Muscle of back (tissue), 11 donors: ENCODE results near the gene PNCK. TPM values are rescaled to one million over a fixed set of nuclear protein-coding genes. Genes with fewer than 3 reads are reported as not detected.
"Not testable (repeated sequence)": the region's sequence is repeated elsewhere in the genome, so short reads cannot be mapped to it uniquely, and the experiment has no call there.

Experiments
- DNase-seq, 3 donors: peaks; one replicate each; pipeline versions ENCODE4 v3.0.0 to v3.0.0-alpha.2; 2013
- polyA plus RNA-seq, 10 donors: library from polyadenylated mRNA; unstranded; fragments of 120-200 nt; gene quantifications; one replicate each; pipeline ENCODE4 v1.2.1, GENCODE V29; 2013; ENCODE audit not compliant: insufficient read length in 10 of 10

PNCK gene
- polyA plus RNA-seq, 10 donors: 2.9 to 7.8 (median 5.1) TPM

DNA sequence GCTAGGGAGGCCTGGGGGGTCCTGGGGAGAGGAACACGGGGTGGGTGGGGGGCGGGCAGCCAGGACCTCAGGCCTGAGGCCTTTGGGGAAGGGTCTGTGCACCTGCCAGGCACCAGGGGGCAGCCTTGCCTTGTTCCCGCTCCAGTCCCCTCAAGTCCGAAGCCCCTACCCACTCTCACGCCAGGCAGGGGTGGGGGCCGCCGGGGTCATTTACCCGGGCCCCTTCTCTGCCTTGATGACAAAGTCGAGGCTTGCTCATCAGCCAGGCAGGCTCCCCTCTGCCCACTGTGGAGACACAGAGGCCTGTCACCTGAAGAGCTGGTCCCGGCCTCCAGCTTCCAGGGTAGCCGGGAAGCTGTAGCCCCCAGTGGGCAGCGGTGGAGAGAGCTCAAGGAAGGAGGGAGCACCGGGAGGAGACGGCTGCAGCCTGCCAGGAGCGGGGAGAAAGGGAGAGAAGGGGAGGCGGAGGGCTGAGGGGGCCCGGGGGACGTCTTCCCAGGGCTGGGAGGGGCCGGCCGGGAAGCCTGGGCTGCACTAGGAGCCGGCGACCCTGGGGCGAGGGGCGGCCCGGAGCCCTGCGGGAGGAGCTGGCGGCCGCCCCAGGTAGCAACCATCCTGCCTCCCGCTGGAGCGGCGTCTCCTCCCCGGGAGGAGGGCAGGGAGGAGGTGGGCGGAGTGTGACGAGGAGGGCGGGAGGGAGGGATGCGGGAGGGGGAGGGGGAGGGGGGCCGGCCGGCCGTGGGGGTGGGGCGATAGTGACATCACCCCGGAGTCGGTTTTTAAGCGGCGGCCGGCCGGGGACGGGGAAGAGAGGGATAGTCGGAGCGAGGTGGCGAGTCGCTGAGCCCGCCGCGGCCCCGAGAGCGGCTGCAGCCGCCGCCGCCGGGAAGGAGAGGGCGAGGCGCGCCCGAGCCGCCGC is 13.8 kb upstream of the PNCK start, which contains the start of gene SLC6A8:
Gene SLC6A8, plus strand, starts transcription at position 806 of the 919 bp plus-strand sequence. CDS start 649 bp downstream, outside the sequence.
- DNase-seq: peak; percentile 49 to 77 (median 64)

DNA sequence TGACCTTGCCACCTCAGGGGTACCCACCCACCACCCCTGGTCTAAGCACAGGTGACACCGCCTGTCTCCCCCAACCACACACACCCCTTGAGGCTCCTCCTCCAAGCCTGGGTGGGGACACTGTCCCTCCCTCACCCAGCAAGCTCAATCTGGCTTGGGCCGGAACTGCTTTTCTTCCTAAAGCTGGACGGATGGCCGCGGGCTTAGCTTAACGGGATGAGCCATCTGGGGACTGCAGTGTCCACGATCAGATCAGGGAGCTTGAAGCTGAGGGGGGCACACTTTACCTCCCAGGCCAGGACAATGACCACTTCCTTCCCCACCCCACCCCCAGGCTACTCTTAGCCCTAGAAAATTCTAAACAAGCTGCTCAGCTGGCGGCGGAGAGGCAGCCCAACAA is 13.1 kb upstream of the PNCK start:
- DNase-seq: no peak

DNA sequence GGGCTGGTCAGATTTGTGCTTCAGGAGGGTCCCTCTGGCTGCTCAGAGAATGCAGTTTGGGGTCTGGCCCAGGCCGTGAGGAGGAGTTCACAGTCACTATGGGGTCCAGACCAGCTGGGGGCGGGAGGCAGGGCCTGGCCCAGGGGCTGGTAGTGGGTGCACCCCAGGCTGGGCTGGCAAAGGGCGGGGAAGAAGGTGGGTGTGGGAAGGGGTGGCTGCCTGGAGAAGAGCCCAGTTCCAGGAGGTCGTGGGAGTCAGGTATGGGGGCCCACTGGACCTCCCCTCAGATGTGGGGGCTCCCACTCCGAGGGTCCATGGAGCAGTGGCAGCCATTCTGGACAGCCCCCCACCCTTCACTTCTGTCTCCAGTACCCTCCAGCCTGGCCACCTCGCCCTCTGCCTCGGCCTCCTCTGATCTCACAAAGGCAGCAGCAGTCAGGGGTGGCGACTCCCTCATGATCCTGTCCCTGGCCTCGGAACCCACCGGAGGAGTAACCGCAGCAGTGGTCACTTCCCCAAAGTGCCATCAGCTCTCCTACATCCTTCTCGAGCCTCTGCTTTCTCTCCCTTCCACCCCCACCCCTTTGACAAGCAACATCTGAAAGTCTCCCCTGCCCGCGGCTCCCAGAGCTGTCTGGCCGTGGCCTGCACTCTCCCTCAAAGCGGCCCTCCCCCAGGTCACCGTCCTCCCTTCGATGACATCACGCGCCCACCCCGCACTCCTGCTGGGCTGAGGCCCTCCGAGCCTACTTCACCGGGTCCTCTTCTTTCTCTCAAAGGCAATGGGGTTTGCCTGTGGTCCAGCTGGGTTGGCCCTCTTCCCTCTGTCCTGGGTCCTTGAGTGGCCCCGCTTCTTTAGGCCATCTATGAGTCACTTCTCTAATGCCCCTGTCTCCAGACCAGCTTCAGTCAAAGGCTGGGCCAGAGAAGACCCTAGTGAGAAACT is 12.4 kb upstream of the PNCK start:
- no peak for DNase-seq

DNA sequence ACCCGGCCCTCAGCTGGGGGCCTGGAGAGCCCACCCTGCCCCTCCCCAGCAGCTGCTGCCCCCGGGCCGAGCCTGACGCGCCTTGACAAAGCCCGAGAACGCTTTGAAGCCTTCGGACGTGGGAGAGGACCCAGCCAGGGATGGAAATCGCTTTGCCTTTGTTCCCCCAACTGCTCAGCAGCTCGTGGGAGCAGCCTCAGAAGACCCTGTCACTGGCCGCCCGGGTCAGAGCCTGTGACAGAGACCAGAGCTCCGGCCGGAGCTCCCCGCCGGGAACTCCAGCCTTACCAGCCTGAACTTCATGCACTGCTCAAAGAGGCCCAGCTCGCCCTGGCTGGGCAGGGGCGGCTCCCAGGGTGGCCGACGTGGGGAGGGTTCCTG is 11.5 kb upstream of the PNCK start:
- DNase-seq: no peak

DNA sequence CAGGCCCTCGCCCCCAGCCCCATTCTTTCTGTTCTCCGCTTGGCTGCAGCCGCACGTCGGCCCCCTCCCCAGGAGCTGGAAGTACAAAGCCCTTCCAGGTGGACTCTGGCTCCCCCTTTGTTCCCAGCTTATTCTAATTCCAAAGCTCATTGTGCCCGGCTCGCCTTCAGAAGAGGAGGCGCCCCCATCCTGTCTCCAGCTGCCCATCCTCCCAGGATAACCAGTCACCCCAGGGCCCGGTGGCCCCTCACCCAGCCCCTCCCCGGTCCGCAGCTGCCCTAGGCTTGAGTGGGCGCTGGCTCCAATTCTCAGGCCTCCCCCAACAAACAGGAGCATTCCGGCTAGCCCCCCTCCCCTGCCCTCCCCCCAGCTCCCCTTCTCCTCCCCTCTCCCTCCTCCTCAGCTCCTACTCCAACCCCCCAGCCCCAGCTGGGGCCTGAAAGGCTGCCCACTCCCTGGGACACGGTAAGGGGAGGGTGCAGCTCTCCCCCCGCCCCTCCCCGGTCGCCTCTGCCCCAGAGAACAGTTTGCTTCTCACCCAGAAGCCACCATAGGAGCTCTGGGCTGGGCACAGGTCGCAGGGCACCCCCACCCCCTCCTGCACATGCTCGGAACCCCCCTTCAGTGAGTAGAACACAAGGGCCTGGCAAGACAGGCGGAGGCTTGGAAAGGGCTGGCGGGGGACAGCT is 11.0 kb upstream of the PNCK start:
- DNase-seq: no peak

DNA sequence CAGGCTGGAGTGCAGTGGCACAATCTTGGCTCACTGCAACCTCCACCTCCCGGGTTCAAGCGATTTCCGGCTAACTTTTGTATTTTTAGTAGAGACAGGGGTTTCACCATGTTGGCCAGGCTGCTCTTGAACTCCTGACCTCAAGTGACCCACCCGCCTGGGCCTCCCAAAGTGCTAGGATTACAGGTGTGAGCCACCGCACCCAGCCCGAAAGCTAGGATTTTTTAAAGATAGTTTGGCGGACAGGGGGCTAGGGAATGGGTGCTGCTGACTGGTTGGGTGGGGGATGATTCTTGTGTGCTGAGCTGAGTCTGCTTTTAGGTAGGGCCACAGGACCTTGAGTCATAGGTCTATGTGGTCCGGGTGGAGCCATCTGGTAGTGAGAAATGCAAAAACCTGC is 9.9 kb upstream of the PNCK start:
- DNase-seq: not testable (repeated sequence)

DNA sequence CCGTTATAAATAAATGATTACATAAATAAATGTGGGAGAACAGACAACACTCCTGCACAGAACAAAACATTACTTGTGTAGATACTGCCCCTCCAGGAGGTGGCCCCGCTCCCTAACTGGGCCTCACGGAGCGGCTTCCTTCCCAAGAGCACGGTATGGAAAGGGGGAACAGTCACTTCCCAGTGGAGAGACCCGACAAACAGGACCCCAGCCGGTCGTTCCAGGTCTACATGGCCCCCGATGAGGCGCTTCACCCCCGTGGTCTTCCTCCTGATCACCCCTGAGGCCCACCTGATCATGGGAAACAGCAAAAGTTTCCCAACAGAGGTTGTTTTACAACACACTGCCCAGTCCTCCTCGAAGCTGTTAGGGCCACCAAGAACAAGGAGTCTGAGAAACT is 7.6 kb upstream of the PNCK start:
- DNase-seq: no peak

DNA sequence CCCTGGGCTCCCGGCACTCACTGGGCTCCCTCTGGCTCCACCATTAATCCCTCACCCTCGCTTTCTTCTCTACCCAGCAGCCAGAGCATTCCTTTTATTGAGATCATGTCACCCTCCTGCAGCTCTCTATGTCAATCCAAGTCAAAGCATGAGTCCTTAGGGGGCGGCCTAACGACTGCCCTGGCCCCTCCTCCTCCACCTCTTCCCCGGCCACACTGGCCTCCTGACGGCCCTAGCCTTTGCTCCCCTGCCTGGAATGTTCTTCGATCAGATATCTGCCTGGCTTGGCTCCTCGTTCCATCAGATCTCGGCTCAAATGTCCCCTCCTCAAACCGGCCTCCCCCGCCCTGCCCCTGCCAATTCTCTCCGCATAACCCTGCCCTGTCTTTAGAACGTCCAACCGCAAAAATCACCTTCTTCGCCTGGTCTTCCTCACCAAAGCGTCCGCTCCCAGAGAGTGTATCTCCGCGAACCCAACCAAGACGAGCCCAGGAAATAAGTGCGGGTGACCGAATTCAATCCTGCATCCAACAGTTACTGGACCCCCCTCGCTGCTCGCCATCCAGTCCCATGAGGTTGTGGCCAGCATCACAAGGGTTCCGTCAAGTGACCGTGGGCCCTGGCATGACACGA is 722 bp upstream of the PNCK start:
- no peak for DNase-seq

DNA sequence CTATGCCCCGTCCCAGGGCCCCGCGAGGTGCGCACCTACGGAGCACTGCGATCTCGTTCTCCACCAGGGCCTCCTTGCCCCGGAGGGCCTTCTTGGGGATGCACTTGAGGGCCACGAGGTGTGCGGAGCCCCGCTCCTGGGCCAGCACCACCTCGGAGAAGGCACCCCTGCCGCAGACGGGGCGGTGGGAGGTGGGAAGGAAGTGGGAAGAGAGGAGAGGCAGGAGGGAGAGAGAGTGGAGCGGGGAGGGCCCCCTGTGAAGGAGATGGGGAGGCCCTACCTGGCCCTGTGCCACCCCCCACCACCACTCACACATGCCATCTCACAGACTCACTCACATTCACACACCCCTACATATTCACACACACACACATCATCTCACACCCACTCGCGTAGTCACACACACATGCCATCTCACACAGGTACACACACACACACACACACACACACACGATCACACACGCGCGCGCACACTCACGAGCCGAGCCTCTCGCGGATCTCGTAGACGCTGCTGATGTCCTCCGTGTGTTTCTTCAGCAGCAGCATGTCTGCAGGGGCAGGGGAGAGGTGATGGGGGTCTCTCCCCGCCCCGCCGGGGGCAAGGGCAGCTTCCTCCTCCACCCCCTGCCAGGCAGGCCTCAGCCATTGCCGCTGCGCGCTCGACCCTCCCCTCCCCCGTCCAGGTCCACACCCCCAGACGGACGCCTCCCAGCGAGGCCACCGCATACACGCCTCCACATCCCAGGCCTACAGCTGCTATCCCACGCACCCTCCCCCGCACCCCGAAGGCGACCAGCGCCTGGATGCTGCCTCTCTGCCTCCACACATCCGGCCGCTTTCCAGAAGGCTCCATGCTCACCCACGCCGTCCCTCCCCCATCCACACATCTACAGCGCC is 834 bp downstream of the PNCK start:
- DNase-seq: no peak

DNA sequence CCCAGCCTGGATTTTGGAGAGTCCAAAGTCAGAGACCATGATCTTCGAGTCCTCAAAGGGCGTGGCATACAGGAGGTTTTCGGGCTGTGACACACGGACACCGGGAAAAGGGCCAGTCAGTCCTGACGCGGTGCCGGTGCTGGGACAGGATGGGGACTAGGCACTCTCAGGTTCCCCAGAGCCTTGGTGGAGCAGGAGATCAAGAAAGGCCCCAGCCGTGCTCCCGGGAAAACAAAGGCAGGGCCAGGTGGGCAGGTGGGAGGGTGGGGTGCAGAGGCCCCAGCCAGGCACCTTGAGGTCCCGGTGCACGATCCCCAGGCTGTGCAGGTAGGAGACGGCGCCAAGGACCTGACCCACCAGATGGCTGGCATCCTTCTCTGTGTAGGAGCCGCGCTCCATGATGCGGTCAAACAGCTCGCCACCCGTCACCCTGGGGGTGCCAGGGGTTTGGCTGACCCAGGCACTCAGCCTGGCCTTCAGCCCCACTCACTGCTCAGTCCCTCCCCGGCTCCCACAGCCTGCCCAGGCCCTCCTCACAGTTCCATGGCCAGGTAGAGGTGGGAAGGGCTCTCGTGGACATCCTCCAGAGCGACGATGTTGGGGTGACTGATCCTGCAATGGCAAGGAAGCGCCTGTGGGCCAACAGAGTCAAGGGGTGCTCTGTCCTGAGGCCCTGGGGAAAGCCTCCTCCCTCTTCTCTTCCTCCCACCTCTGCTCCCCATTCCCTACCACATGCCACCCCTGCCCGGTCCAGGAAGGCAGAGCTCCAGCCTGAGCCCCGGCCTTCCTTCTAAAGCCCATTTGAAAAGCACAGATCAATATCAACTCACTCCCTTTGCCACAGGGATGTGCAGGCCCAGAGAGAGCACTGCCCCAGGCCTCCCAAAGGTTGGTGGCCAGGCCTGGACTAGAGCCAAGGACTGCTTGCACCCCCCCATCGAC is 1.8 kb downstream of the PNCK start:
- DNase-seq: no peak

DNA sequence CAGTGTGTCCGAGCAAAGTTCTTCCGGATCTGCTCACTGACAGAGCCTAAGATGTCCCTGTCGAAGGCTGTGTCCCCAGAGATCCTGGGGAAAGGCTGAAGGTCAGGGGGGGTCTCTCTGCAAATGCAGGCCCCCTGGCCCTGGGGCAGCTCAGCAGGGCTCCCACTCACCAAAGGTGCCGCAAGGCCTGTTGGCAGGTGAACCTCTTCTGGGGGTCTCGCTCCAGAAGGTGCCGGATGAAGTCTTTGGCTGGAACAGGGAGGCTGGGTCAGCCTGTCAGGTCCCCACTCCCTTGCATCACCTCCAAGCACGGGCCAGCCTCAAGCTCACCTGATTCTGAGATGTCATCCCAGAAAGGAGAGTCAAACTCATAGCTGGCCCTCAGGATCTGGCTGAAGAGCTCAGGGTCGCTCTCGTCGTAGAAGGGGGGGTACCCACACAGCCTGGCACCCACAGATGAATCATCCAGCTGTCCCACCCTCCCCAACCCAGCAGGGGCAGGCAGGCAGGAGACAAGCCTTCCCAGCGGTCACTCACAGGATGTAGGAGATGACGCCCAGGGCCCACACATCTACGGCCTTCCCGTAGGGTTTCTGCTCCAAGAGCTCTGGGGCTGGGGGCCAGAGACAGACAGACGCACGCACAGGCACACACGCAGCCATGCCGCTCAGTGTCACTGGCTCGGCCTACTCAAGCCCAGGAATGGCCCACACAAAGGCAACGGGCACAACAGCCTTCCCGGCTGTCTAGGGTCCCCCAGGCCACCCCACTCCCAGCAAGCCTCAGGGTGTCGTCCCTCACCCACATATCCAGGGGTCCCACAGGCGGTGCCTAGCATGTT is 2.6 kb downstream of the PNCK start:
- DNase-seq: no peak

DNA sequence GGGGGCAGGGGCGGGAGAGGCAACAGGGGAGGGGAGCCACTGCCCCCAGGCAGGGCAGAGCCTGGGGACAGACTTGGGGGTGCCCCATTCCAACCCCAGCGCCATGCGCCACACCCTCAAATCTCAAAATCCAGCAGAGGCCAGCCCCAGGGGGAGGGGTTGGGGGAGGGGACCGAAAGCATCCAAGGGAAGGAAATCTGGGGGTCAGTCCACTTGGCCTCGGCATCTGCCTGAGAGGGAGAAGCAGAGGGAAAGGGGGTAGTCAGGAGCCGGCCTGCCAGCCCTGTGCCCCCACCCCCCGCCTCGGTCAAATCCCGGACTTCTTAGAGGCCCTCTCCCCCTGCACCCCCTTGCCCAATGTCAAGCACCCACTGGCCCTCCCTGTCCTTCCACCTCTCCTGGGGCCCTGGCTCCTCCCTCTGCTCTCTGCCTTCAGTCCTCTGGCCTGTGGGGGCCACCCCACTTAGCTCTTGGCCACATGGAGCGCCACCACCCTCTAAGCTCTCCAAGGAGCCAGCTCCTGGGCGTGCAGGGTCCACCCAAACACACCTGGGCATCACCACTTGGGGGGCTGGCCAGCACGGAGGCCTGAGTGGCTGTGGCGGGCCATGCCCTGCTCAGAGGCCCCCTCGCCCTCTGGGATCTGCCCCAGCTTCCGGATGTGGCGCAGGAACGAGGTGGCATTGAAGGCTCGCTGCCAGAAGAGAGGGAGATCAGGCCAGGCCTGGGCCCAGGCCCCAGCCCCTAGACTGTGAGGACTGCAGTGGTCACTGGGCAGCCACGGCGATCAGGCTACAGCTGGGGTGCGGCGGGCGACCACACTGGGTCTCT is 3.5 kb downstream of the PNCK start:
- DNase-seq: no peak

DNA sequence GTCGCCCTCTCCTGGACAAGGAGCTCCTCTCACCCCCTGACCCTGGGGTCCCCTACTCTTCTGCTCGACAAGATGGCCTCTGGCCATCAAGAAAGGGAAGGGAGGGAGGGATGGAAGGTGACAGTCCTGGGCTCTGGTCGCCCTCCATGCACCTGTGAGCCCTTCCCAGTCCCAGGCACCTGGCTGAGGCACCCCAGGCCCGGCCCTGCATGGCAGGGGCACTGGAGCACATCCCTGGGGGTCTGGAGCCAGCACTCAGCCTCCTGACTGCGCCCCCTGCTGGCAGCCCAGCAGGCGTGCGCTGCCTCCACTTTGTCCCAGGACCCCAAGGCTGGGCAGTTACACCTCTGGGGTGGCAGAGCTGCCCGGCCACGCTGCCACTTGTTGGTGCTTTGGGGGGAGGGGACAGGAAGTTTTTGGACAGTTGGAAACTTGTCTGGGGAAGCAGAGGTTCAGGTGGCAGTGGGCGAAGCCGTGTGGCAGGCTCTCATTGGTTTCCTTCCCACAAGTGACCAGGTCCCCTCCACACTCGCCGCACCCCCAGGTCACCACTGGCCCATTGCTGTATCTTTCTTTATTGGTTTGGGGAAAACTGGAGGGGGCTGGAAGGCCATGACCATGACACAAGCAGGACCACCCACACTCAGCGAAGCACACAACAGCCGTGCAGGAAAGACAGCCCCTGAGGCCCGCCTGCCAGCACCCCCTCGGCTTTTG is 4.3 kb downstream of the PNCK start:
- no peak for DNase-seq

DNA sequence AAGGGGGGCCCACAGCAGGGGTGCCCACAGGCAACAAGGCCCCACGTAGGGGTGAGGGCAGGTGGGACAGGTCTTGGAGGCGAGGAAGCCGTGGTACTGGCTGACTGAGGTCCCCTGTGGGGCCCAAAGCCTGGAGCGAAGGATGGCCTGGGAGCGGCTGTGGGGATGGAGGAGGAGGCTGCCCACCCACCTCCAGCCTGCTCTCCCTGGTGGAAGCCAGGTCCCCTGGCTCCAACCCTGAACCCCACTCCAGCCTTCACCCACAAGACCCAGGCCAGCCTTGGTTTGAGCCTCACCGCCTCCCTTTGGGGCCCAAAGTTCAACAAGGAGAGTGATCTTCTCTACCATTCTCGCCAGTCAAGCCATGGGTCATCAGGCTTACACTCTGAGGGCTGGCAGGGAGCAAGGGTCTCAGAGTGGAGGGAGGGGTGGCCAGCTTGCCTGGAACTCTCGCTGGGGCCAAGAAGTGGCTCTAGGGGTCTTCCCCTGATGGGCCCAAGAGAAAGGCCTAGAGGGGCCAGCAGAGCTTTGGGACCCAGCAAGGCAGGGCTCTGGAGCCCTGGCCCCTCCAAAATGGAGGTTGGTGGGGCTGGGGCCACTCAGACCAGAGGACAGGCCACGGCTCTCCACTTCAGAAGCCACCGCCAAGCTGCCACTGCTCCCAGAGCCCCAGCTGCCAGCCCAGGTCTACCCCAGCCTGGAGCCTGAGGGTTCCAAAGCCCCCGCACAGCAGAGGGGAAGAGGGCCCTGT is 5.0 kb downstream of the PNCK start:
- no peak for DNase-seq

DNA sequence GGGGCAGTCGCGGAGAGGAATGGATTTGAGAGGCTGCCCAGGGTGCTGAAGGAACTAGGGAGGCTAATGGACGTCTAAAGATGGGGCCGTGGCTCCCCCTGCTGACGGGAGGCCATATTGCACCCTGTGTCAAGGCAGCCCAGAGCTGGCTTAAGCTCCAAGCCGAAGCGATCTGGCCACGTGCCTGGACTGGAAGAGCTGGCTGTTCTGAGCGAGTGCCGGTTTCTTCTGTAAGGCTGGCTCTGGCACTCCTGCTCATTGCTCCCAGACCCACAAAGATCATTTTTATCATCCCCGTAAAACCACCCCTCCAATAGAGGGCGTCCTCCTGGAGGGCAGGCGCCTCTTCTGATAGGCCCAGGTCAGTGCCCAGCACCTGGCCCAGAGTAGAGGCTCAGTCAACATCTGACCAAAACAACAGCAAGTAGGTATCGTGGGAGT is 5.6 kb downstream of the PNCK start:
- DNase-seq: peak; percentile 57 to 88 (median 83)
